SK-N-SH (cell line): ENCODE data around the gene SIGLEC6. TPM values are rescaled to one million over a fixed set of nuclear protein-coding genes. Genes with fewer than 3 reads are reported as not detected.

ENCODE experiments used
- CTCF ChIA-PET: fragments of 300-600, 350-600 bp; formaldehyde crosslinking; extraction: SDS; loops from one replicate; lab custom pipeline; 2021; lab: Yijun Ruan, JAX
- POLR2A ChIA-PET: fragments of 350-600 bp; sonication (Branson Sonifier 250); formaldehyde crosslinking; extraction: SDS; loops from one replicate; lab custom pipeline; 2020; ENCODE audit warnings: antibody characterized with exemption, inconsistent platforms; lab: Yijun Ruan, JAX
- DNase-seq: peaks from one replicate; pipeline ENCODE4 v3.0.0; 2012
- H2AFZ ChIP-seq: fragments of 200-600 bp; sonication (generic); 2 replicates; pipeline ENCODE4 v1.8.1; 2016; ENCODE audit warnings: antibody characterized with exemption, mild to moderate bottlenecking, low read depth
- H3F3A ChIP-seq: fragments of 200-600 bp; sonication (generic); replicated peaks from 2 replicates; pipeline ENCODE3; 2016; ENCODE audit warnings: antibody characterized with exemption, mild to moderate bottlenecking; ENCODE audit not compliant: insufficient read depth
- H3K27ac ChIP-seq, 2 experiments: fragments of 200-500 bp in 1 of 2; fragments of 200-600 bp in 1 of 2; sonication (Bioruptor generic) in 1 of 2; sonication (generic), shearing (Covaris generic) in 1 of 2; 2 replicates each; pipeline versions ENCODE4 v1.5.1 to v1.6.1; 2014 to 2016; ENCODE audit warnings: low read depth in 2 of 2, inconsistent platforms in 1 of 2, low read length in 1 of 2, mild to moderate bottlenecking in 1 of 2, mixed read lengths in 1 of 2
- H3K27me3 ChIP-seq: fragments of 200-600 bp; sonication (generic), shearing (Covaris generic); 2 replicates; pipeline ENCODE4 v1.6.1; 2016; ENCODE audit warnings: mixed run types; ENCODE audit not compliant: insufficient read depth
- H3K36me3 ChIP-seq, 2 experiments: fragments of 200-500 bp in 1 of 2; fragments of 200-600 bp in 1 of 2; sonication (Bioruptor generic) in 1 of 2; sonication (generic) in 1 of 2; replicated peaks in 1 of 2; 2 replicates each; pipeline versions ENCODE3 to v1.5.1; 2014 to 2016; ENCODE audit warnings: low read length in 1 of 2, mild to moderate bottlenecking in 1 of 2; ENCODE audit not compliant: insufficient read depth in 2 of 2, control insufficient read depth in 1 of 2
- H3K4me1 ChIP-seq, 2 experiments: fragments of 200-500 bp in 1 of 2; fragments of 200-600 bp in 1 of 2; sonication (Bioruptor generic) in 1 of 2; sonication (generic), shearing (Covaris generic) in 1 of 2; 2 replicates each; pipeline versions ENCODE4 v1.5.1 to v1.6.1; 2014 to 2016; ENCODE audit warnings: low read depth in 1 of 2, low read length in 1 of 2, mixed run types in 1 of 2; ENCODE audit not compliant: insufficient read depth in 2 of 2, control insufficient read depth in 1 of 2
- H3K4me2 ChIP-seq: fragments of 200-600 bp; sonication (generic), shearing (Covaris generic); 2 replicates; pipeline ENCODE4 v1.6.1; 2017; ENCODE audit warnings: mixed run types
- H3K4me3 ChIP-seq, 2 experiments: fragments of 200-500 bp in 1 of 2; fragments of 200-600 bp in 1 of 2; sonication (Bioruptor generic) in 1 of 2; sonication (generic), shearing (Covaris generic) in 1 of 2; 2 replicates each; pipeline versions ENCODE4 v1.5.1 to v1.8.1; 2014 to 2016; ENCODE audit warnings: low read depth in 2 of 2, inconsistent platforms in 1 of 2, low read length in 1 of 2, mild to moderate bottlenecking in 1 of 2, mixed read lengths in 1 of 2, moderate library complexity in 1 of 2
- H3K79me2 ChIP-seq: fragments of 200-600 bp; sonication (generic); 2 replicates; pipeline ENCODE4 v1.8.1; 2017; ENCODE audit warnings: mild to moderate bottlenecking; ENCODE audit not compliant: insufficient read depth
- H3K9ac ChIP-seq: fragments of 200-600 bp; sonication (generic); 2 replicates; pipeline ENCODE4 v1.6.1; 2017; ENCODE audit warnings: mixed run types
- H3K9me2 ChIP-seq: fragments of 200-600 bp; sonication (generic); 2 replicates; pipeline ENCODE4 v1.6.1; 2017; ENCODE audit warnings: mixed run types
- H3K9me3 ChIP-seq: fragments of 200-600 bp; sonication (generic); 2 replicates; pipeline ENCODE4 v1.6.1; 2017; ENCODE audit warnings: mixed run types, mild to moderate bottlenecking, moderate library complexity
- H4K20me1 ChIP-seq: fragments of 200-600 bp; sonication (generic); 2 replicates; pipeline ENCODE4 v1.6.1; 2017; ENCODE audit warnings: mild to moderate bottlenecking, mixed run types; ENCODE audit not compliant: insufficient read depth
- CHD2 ChIP-seq: fragments of 150-350 bp; IDR thresholded peaks from 2 replicates; pipeline ENCODE4 v1.6.1; 2018; ENCODE audit warnings: low read length; ENCODE audit not compliant: partially characterized antibody
- GABPA ChIP-seq: IDR thresholded peaks from 2 replicates; pipeline ENCODE4 v1.4.0; 2012; ENCODE audit warnings: low read depth, mild to moderate bottlenecking
- JUND ChIP-seq: IDR thresholded peaks from 2 replicates; pipeline ENCODE4 v1.4.0; 2012
- NRF1 ChIP-seq: IDR thresholded peaks from 2 replicates; pipeline ENCODE4 v1.6.1; 2012; ENCODE audit warnings: low read depth, mild to moderate bottlenecking, low read length
- RXRA ChIP-seq: IDR thresholded peaks from 2 replicates; pipeline ENCODE4 v1.4.0; 2012; ENCODE audit warnings: low read depth, mild to moderate bottlenecking, borderline replicate concordance
- SIN3A ChIP-seq: IDR thresholded peaks from 2 replicates; pipeline ENCODE4 v1.6.1; 2012; ENCODE audit warnings: low read depth, mild to moderate bottlenecking, low read length, moderate library complexity, borderline replicate concordance
- SMC3 ChIP-seq: IDR thresholded peaks from 2 replicates; pipeline ENCODE4 v1.6.1; 2012; ENCODE audit warnings: low read depth, low read length, improper control_type of control experiment
- TEAD4 ChIP-seq: IDR thresholded peaks from 2 replicates; pipeline ENCODE4 v1.4.0; 2012; ENCODE audit warnings: mild to moderate bottlenecking, borderline replicate concordance; ENCODE audit not compliant: insufficient read depth
- WGBS: methylation state at CpG from one replicate; pipeline ENCODE4 v1.1.6; 2017; ENCODE audit warnings: low lambda C conversion rate; 5-methylcytosine and 5-hydroxymethylcytosine counted together
- polyA plus RNA-seq, 3 experiments: library from polyadenylated mRNA; depleted of rRNA; stranded (reverse); fragments of >200 nt; gene quantifications; 2 replicates each; pipeline ENCODE4 v1.2.3, GENCODE V29; 2012
- TF ChIP-seq, protein P1 (sequence below): fragments of 150-350 bp; IDR thresholded peaks from 2 replicates; pipeline ENCODE4 v1.6.1; 2016; ENCODE audit warnings: mild to moderate bottlenecking, low read depth, low read length
- TF ChIP-seq, protein P2 (sequence below): fragments of 200-600 bp; sonication (generic); IDR thresholded peaks from 2 replicates; pipeline ENCODE4 v1.6.1; 2017; ENCODE audit warnings: antibody characterized with exemption, mild to moderate bottlenecking, moderate library complexity
- TF ChIP-seq, protein P3 (sequence below): IDR thresholded peaks from 2 replicates; pipeline ENCODE4 v1.4.0; 2012; ENCODE audit warnings: low read depth, borderline replicate concordance

SIGLEC6 gene
- polyA plus RNA-seq, 1 of the 3 experiments (the other 2 are of a cell fraction), result not detected

DNA sequence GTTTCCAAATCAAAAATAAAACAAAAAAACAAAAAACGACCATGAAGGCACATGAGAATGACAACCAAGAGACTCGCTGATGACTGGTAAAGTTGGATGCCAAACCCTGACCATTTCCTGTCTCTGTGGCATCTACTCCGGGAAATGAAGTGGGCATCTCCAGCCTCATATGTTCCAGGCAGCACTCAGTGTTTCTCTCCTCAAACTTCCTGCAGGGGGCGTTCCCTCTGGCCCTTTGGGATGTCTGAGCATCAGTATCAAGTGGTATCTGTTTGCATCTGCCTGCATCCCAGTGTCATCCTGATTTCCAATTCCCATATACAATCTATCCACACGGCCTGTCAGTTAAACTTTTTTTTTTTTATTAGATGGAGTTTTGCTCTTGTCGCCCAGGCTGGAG is 20.1 kb downstream of the SIGLEC6 start:
- Histone ChIP-seq H3K4me2 (no peak overlapping the region), H3K9me2 (no peaks in the 10 kb centered on the region), H3K9ac (no peak overlapping the region), H3K4me3 (no peak overlapping the region; a peak in 1 of 4 replicates), H3K79me2 (no peaks in the 10 kb centered on the region), H3K27me3 (peaks cover 25% of the 10 kb centered on the region; the same call in 1 of the 2 replicates), H3F3A (no peaks in the 10 kb centered on the region), H3K36me3 (no peaks in the 10 kb centered on the region), H3K9me3 (no peaks in the 10 kb centered on the region), H3K4me1 (no peaks in the 10 kb centered on the region), H3K27ac (no peak overlapping the region), H2AFZ (no peak overlapping the region), H4K20me1 (no peaks in the 10 kb centered on the region)
- CTCF ChIA-PET, result interaction anchor here (1.8 kb wide), 1 partner anchor 150 kb away, joined by 4 read pairs; no protein-coding TSS in a partner anchor
- DNase-seq, result peak; percentile 27
- TF ChIP-seq, protein P1, sequence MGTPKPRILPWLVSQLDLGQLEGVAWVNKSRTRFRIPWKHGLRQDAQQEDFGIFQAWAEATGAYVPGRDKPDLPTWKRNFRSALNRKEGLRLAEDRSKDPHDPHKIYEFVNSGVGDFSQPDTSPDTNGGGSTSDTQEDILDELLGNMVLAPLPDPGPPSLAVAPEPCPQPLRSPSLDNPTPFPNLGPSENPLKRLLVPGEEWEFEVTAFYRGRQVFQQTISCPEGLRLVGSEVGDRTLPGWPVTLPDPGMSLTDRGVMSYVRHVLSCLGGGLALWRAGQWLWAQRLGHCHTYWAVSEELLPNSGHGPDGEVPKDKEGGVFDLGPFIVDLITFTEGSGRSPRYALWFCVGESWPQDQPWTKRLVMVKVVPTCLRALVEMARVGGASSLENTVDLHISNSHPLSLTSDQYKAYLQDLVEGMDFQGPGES, result no peak
- TF ChIP-seq, protein P2, sequence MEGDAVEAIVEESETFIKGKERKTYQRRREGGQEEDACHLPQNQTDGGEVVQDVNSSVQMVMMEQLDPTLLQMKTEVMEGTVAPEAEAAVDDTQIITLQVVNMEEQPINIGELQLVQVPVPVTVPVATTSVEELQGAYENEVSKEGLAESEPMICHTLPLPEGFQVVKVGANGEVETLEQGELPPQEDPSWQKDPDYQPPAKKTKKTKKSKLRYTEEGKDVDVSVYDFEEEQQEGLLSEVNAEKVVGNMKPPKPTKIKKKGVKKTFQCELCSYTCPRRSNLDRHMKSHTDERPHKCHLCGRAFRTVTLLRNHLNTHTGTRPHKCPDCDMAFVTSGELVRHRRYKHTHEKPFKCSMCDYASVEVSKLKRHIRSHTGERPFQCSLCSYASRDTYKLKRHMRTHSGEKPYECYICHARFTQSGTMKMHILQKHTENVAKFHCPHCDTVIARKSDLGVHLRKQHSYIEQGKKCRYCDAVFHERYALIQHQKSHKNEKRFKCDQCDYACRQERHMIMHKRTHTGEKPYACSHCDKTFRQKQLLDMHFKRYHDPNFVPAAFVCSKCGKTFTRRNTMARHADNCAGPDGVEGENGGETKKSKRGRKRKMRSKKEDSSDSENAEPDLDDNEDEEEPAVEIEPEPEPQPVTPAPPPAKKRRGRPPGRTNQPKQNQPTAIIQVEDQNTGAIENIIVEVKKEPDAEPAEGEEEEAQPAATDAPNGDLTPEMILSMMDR, result peak; percentile 42
- POLR2A ChIA-PET, result no interaction called here
- 4% methylated on average over 6 of the region's 6 CpGs for whole genome bisulfite sequencing

DNA sequence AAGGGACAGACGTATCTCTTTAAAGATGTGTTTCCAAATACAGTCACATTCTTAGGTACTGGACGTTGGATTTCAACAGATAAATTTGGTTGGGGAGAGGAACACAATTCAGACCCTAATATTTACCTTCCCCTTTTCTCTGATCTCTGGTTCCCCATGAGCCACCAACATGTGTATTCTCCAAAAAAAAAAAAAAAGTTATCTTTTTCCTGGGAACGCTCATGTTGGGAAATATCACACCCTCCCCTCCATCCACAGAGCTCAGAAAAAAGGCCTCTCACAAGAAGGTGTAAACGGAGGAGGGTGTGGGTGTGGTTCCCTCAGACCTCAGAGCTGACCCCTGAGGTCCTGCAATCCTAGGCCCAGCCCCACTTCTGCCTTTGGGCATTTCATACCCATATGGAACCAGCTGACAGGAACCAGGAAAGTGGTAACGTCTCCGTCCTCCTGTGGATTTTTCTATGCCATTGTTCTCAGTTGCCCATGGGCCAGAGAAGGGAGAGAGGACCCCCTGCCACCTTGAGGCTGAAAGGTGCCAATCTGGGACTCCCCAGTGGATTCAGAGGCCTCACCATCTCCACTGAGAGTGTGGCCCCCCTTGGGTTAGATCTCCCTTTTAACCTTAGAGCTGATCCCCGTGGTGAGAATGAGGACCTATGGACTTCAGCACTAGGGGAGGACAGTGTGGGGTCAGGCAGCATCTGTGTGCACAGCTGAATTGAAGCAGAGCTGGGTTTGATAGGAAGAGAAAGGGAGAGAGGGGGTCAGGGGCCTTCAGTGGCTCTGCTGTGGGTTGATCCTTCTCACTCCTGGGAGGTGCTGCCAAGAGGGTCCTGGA is 21.4 kb downstream of the SIGLEC6 start:
- Histone ChIP-seq H3K9me2 (no peaks in the 10 kb centered on the region), H3K27ac (no peak overlapping the region), H3F3A (no peaks in the 10 kb centered on the region), H3K27me3 (peaks cover 25% of the 10 kb centered on the region; the same call in 1 of the 2 replicates), H2AFZ (no peak overlapping the region), H3K9ac (no peak overlapping the region), H3K36me3 (no peaks in the 10 kb centered on the region), H3K4me1 (no peaks in the 10 kb centered on the region)
- POLR2A ChIA-PET, result no interaction called here
- no peak for DNase-seq
- no peak for TF ChIP-seq SMC3
- TF ChIP-seq, all 33 proteins: peak for 0
- CTCF ChIA-PET, result interaction anchor here (0.7 to 1.8 kb wide), 4 partner anchors 26 to 151 kb away, joined by 3 to 4 read pairs (median 3); no protein-coding TSS in a partner anchor
- no peak overlapping the region for H3K4me2 ChIP-seq
- H4K20me1 ChIP-seq, result no peaks in the 10 kb centered on the region
- no peaks in the 10 kb centered on the region for H3K9me3 ChIP-seq
- no peak overlapping the region for H3K4me3 ChIP-seq
- 5% methylated on average over 7 of the region's 7 CpGs for WGBS
- no peaks in the 10 kb centered on the region for H3K79me2 ChIP-seq

DNA sequence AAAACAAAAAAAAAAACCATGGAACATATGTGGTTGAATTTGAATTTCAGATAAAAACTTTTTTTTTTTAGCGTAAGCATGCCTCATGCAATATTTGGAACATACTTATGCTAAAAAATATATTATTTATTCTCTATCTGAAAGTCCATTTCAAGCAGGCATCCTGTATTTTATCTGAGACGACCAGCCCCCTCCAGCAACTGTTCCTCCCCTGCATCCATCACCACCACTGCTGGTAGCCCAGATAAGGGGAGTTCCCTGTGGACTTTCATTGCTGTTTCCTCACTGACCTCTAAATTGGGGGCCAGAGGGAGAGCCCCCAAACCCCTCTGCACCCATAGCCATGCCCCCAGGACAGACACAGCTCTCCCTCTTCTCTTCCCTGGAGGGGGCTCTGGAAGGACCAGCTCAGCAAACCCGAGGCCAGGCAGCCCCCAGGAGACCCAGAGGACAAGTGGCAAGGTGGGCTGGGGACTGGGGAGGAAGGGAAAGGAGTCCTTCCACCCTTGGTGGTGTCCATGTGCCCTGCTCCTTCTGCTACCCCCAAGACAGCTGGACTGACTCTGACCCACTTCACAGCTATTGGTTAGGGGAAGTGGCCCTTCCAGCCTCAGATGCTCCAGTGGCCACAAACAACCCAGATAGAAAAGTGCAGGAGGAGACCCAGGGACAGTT is 23.3 kb downstream of the SIGLEC6 start:
- H3F3A ChIP-seq, result no peaks in the 10 kb centered on the region
- no peaks in the 10 kb centered on the region for H3K4me1 ChIP-seq
- no peak overlapping the region for H3K27ac ChIP-seq
- no peaks in the 10 kb centered on the region for H4K20me1 ChIP-seq
- POLR2A ChIA-PET, result no interaction called here
- no peaks in the 10 kb centered on the region for H3K9me2 ChIP-seq
- 5% methylated on average over 3 of the region's 3 CpGs for WGBS
- H3K9ac ChIP-seq, result no peak overlapping the region
- no peaks in the 10 kb centered on the region for H3K79me2 ChIP-seq
- CTCF ChIA-PET, result interaction anchor here (1.0 to 2.0 kb wide), 2 partner anchors 35 to 149 kb away, joined by 3 to 6 read pairs; no protein-coding TSS in a partner anchor
- H3K27me3 ChIP-seq, result peaks cover 31% of the 10 kb centered on the region; the same call in 1 of the 2 replicates
- no peaks in the 10 kb centered on the region for H3K36me3 ChIP-seq
- DNase-seq, result no peak
- H3K4me3 ChIP-seq, result no peak overlapping the region
- no peaks in the 10 kb centered on the region for H3K9me3 ChIP-seq
- H3K4me2 ChIP-seq, result no peak overlapping the region
- H2AFZ ChIP-seq, result no peak overlapping the region
- TF ChIP-seq JUND, result no peak
- no peak for TF ChIP-seq SIN3A
- no peak for TF ChIP-seq RXRA
- TF ChIP-seq, protein P3, sequence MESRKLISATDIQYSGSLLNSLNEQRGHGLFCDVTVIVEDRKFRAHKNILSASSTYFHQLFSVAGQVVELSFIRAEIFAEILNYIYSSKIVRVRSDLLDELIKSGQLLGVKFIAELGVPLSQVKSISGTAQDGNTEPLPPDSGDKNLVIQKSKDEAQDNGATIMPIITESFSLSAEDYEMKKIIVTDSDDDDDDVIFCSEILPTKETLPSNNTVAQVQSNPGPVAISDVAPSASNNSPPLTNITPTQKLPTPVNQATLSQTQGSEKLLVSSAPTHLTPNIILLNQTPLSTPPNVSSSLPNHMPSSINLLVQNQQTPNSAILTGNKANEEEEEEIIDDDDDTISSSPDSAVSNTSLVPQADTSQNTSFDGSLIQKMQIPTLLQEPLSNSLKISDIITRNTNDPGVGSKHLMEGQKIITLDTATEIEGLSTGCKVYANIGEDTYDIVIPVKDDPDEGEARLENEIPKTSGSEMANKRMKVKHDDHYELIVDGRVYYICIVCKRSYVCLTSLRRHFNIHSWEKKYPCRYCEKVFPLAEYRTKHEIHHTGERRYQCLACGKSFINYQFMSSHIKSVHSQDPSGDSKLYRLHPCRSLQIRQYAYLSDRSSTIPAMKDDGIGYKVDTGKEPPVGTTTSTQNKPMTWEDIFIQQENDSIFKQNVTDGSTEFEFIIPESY, result no peak
- TF ChIP-seq SMC3, result no peak
- no peak for TF ChIP-seq GABPA
- TF ChIP-seq CHD2, result no peak
- TF ChIP-seq NRF1, result no peak
- no peak for TF ChIP-seq TEAD4
